WTC11 (cell line): ENCODE results near the gene NUDT22. TPM values are rescaled to one million over a fixed set of nuclear protein-coding genes. Genes with fewer than 3 reads are reported as not detected.

Source experiments
- ATAC-seq: fragments of 200-7000 bp; cut with Tn5 transposase; 2 replicates; pipeline ENCODE4 v1.10.0; 2021; ENCODE audit warnings: mild to moderate bottlenecking, moderate library complexity
- CTCF ChIA-PET: fragments of 300-600 bp; sonication (Branson Sonifier 250); formaldehyde crosslinking; loops from one replicate; lab custom pipeline; 2021; ENCODE audit warnings: antibody characterized with exemption; lab: Charles Lee
- POLR2A ChIA-PET: fragments of 350-600 bp; sonication (Branson Sonifier 250); formaldehyde crosslinking; loops from one replicate; lab custom pipeline; 2021; ENCODE audit warnings: antibody characterized with exemption; lab: Charles Lee
- DNase-seq: peaks from one replicate; pipeline ENCODE4 v3.0.0; 2021; ENCODE audit warnings: low spot score
- H3K27ac Mint-ChIP-seq: 2 replicates; pipeline ENCODE4 v1.8.0; 2021; ENCODE audit warnings: mixed read lengths
- H3K27me3 Mint-ChIP-seq: 2 replicates; pipeline ENCODE4 v1.8.0; 2021; ENCODE audit warnings: low read depth, mild to moderate bottlenecking, moderate library complexity, mixed read lengths
- H3K36me3 Mint-ChIP-seq: 2 replicates; pipeline ENCODE4 v1.8.0; 2021; ENCODE audit warnings: mixed read lengths
- H3K4me1 Mint-ChIP-seq: 2 replicates; pipeline ENCODE4 v1.8.0; 2022; ENCODE audit warnings: mixed read lengths
- H3K4me3 Mint-ChIP-seq: 2 replicates; pipeline ENCODE4 v1.8.0; 2021; ENCODE audit warnings: mild to moderate bottlenecking, moderate library complexity, mixed read lengths
- H3K9me3 Mint-ChIP-seq: 2 replicates; pipeline ENCODE4 v1.8.0; 2021; ENCODE audit warnings: mixed read lengths
- ATF3 ChIP-seq: sonication (generic); formaldehyde crosslinking; conservative IDR thresholded peaks from 2 replicates; pipeline ENCODE4 v1.8.1; 2022; ENCODE audit warnings: mild to moderate bottlenecking, missing genetic modification reagents
- CBFB ChIP-seq: sonication (generic); formaldehyde crosslinking; IDR thresholded peaks from 2 replicates; pipeline ENCODE4 v1.8.1; 2022; ENCODE audit warnings: mild to moderate bottlenecking, low read depth, missing genetic modification reagents
- CTCF ChIP-seq: fragments of 200-600 bp; IDR thresholded peaks from 2 replicates; pipeline ENCODE4 v1.8.0; 2022; ENCODE audit warnings: antibody characterized with exemption
- FOXJ3 ChIP-seq: sonication (generic); formaldehyde crosslinking; IDR thresholded peaks from 2 replicates; pipeline ENCODE4 v1.9.0; 2021; ENCODE audit warnings: missing genetic modification reagents, mild to moderate bottlenecking, borderline replicate concordance
- FOXP4 ChIP-seq: sonication (generic); formaldehyde crosslinking; IDR thresholded peaks from 2 replicates; pipeline ENCODE4 v1.8.0; 2022; ENCODE audit warnings: mild to moderate bottlenecking, missing genetic modification reagents
- GRHL2 ChIP-seq: fragments of 250-450 bp; sonication (Bioruptor Pico); IDR thresholded peaks from 2 replicates; pipeline ENCODE4 v1.8.0; 2022; ENCODE audit warnings: mild to moderate bottlenecking, moderate library complexity; ENCODE audit not compliant: insufficient replicate concordance, severe bottlenecking
- HMGXB4 ChIP-seq: sonication (generic); formaldehyde crosslinking; IDR thresholded peaks from 2 replicates; pipeline ENCODE4 v1.8.1; 2023; ENCODE audit warnings: mild to moderate bottlenecking, moderate library complexity, missing genetic modification reagents
- MYBL2 ChIP-seq: sonication (generic); formaldehyde crosslinking; IDR thresholded peaks from 2 replicates; pipeline ENCODE4 v1.8.1; 2023; ENCODE audit warnings: mild to moderate bottlenecking, moderate library complexity, missing genetic modification reagents
- NFYB ChIP-seq: sonication (generic); formaldehyde crosslinking; conservative IDR thresholded peaks from 2 replicates; pipeline ENCODE4 v1.8.0; 2022; ENCODE audit warnings: low read depth, missing genetic modification reagents
- RORB ChIP-seq: fragments of 250-450 bp; sonication (Bioruptor Pico); IDR thresholded peaks from 2 replicates; pipeline ENCODE4 v1.9.0; 2021; ENCODE audit warnings: mild to moderate bottlenecking
- SP1 ChIP-seq: sonication (generic); formaldehyde crosslinking; conservative IDR thresholded peaks from 2 replicates; pipeline ENCODE4 v1.8.1; 2022; ENCODE audit warnings: missing genetic modification reagents
- STAT6 ChIP-seq: sonication (generic); formaldehyde crosslinking; conservative IDR thresholded peaks from 2 replicates; pipeline ENCODE4 v1.8.1; 2023; ENCODE audit warnings: mild to moderate bottlenecking, low read depth, missing genetic modification reagents, moderate library complexity
- TEAD4 ChIP-seq: sonication (generic); formaldehyde crosslinking; IDR thresholded peaks from 2 replicates; pipeline ENCODE4 v1.8.0; 2022; ENCODE audit warnings: mild to moderate bottlenecking, missing genetic modification reagents
- ZBTB43 ChIP-seq: sonication (generic); formaldehyde crosslinking; IDR thresholded peaks from 2 replicates; pipeline ENCODE4 v1.8.1; 2023; ENCODE audit warnings: mild to moderate bottlenecking, missing genetic modification reagents
- ZNF138 ChIP-seq: sonication (generic); formaldehyde crosslinking; conservative IDR thresholded peaks from 2 replicates; pipeline ENCODE4 v1.8.1; 2022; ENCODE audit warnings: mild to moderate bottlenecking, moderate library complexity, missing genetic modification reagents
- total RNA-seq: library from RNA; stranded (reverse); gene quantifications from 3 replicates; pipeline ENCODE4 v1.2.3, GENCODE V29; 2021

Gene NUDT22
- total RNA-seq, 1 experiment from 2014 or later, result 64.4 TPM

GRCh38 chr11:64263021-64263946 is 37.2 kb downstream of the NUDT22 start:
- ATAC-seq (peak; percentile 53), DNase-seq (no peak)
- ChIA-PET CTCF (interaction anchor here (0.5 to 4.5 kb wide), 8 partner anchors 13 to 263 kb away, joined by 3 to 65 read pairs (median 6); partner anchors contain the start of gene PLCB3), POLR2A (interaction anchor here (1.0 to 1.4 kb wide), 2 partner anchors 17 to 22 kb away, joined by 3 to 4 read pairs; no protein-coding TSS in a partner anchor)
- Mint-ChIP-seq H3K27me3 (no peaks in the 10 kb centered on the region), H3K36me3 (peaks cover 42% of the 10 kb centered on the region), H3K27ac (peak overlapping the region; percentile 97), H3K4me1 (peaks cover 3% of the 10 kb centered on the region; the same call in 1 of the 2 replicates), H3K9me3 (no peaks in the 10 kb centered on the region), H3K4me3 (no peak overlapping the region)
- no peak for TF ChIP-seq ZBTB43 (CRISPR knock-in tag)
- TF ChIP-seq TEAD4 (CRISPR knock-in tag), result no peak
- no peak for TF ChIP-seq NFYB
- no peak for TF ChIP-seq STAT6 (CRISPR knock-in tag)
- TF ChIP-seq MYBL2 (CRISPR knock-in tag), result no peak
- TF ChIP-seq GRHL2 (CRISPR knock-in tag), result no peak
- no peak for TF ChIP-seq HMGXB4 (CRISPR knock-in tag)
- TF ChIP-seq FOXJ3 (CRISPR knock-in tag), result no peak
- TF ChIP-seq SP1 (CRISPR knock-in tag), result no peak
- TF ChIP-seq CTCF, result no peak
- no peak for TF ChIP-seq FOXP4 (CRISPR knock-in tag)
- no peak for TF ChIP-seq CBFB (CRISPR knock-in tag)
- TF ChIP-seq ATF3 (CRISPR knock-in tag), result no peak
- no peak for TF ChIP-seq ZNF138
- no peak for TF ChIP-seq RORB
